ENCODE results near the gene ST6GAL1.

ST6GAL1 gene

GRCh38 chr3:187077537-187077936, 147.2 kb downstream of the ST6GAL1 start:
- no peak overlapping the region for H3K4me3 ChIP-seq (ENCODE audit: low read depth, low read length)
- TF ChIP-seq CTCF (IDR thresholded peaks at IDR 0.05; ENCODE audit: low read depth, low read length) = no peak

- TF ChIP-seq CTCF (IDR thresholded peaks at IDR 0.05; ENCODE audit: low read depth, low read length) = no peak
- H3K4me3 ChIP-seq (ENCODE audit: low read depth, low read length) = no peak overlapping the region
Measured at GRCh38 chr3:187079090-187080022, 149.0 kb downstream of the ST6GAL1 start.

- no peak for TF ChIP-seq CTCF (IDR thresholded peaks at IDR 0.05; ENCODE audit: low read depth, low read length)
- no peak overlapping the region for H3K4me3 ChIP-seq (ENCODE audit: low read depth, low read length)
Measured at GRCh38 chr3:187080799-187081450, 150.6 kb downstream of the ST6GAL1 start.

GRCh38 chr3:187082758-187083375, 152.5 kb downstream of the ST6GAL1 start:
- no peak for TF ChIP-seq CTCF (IDR thresholded peaks at IDR 0.05; ENCODE audit: low read depth, low read length)

GRCh38 chr3:187084126-187084525, 153.8 kb downstream of the ST6GAL1 start:
- H3K4me3 ChIP-seq (ENCODE audit: low read depth, low read length) = no peak overlapping the region
- TF ChIP-seq CTCF (IDR thresholded peaks at IDR 0.05; ENCODE audit: low read depth, low read length) = no peak

More at GRCh38 chr3:187082758-187083375, 152.5 kb downstream of the ST6GAL1 start:
- H3K4me3 ChIP-seq (ENCODE audit: low read depth, low read length) = no peak overlapping the region

GRCh38 chr3:187084580-187084979, 154.3 kb downstream of the ST6GAL1 start:
- no peak overlapping the region for H3K4me3 ChIP-seq (ENCODE audit: low read depth, low read length)
- no peak for TF ChIP-seq CTCF (IDR thresholded peaks at IDR 0.05; ENCODE audit: low read depth, low read length)

Data from WI38 (cell line).